SK-N-SH (cell line): Measurements from ENCODE around the gene GRIN1.

Experiments used
- CTCF ChIP-seq: fragments of 200-600 bp; sonication (generic); IDR thresholded peaks from 2 replicates; pipeline ENCODE4 v1.6.1; 2017; ENCODE audit warnings: antibody characterized with exemption, mild to moderate bottlenecking, moderate library complexity
- EZH2phosphoT487 ChIP-seq: fragments of 200-600 bp; sonication (generic); IDR thresholded peaks from 2 replicates; pipeline ENCODE4 v1.6.1; 2017; ENCODE audit warnings: low read depth, mixed run types, mild to moderate bottlenecking, antibody characterized with exemption, moderate library complexity, borderline replicate concordance
- GATA2 ChIP-seq: sonication (generic); formaldehyde crosslinking; IDR thresholded peaks from 2 replicates; pipeline ENCODE4 v1.5.0; 2020; ENCODE audit warnings: mild to moderate bottlenecking, missing genetic modification reagents
- MEF2A ChIP-seq: IDR thresholded peaks from 2 replicates; pipeline ENCODE4 v1.4.0; 2012; ENCODE audit warnings: low read depth, borderline replicate concordance
- NRF1 ChIP-seq: IDR thresholded peaks from 2 replicates; pipeline ENCODE4 v1.6.1; 2012; ENCODE audit warnings: low read depth, mild to moderate bottlenecking, low read length
- POLR2AphosphoS5 ChIP-seq: IDR thresholded peaks from 2 replicates; pipeline ENCODE4 v1.6.1; 2012; ENCODE audit warnings: low read depth, low read length
- RCOR1 ChIP-seq: fragments of 150-350 bp; IDR thresholded peaks from 2 replicates; pipeline ENCODE4 v1.6.1; 2017; ENCODE audit warnings: antibody characterized with exemption, low read length
- SMC3 ChIP-seq: IDR thresholded peaks from 2 replicates; pipeline ENCODE4 v1.6.1; 2012; ENCODE audit warnings: low read depth, low read length, improper control_type of control experiment
- TAF1 ChIP-seq: IDR thresholded peaks from 2 replicates; pipeline ENCODE4 v1.6.1; 2012; ENCODE audit warnings: low read depth, mild to moderate bottlenecking, low read length, moderate library complexity, borderline replicate concordance
- TCF12 ChIP-seq: IDR thresholded peaks from 2 replicates; pipeline ENCODE4 v1.4.0; 2012
- USF1 ChIP-seq: IDR thresholded peaks from 2 replicates; pipeline ENCODE4 v1.4.0; 2012; ENCODE audit warnings: low read depth, borderline replicate concordance

GRCh38 chr9:137171149-137171900, 32.4 kb downstream of the GRIN1 start:
- no peak for TF ChIP-seq CTCF
- no peak for TF ChIP-seq RCOR1
- no peak for TF ChIP-seq SMC3
- TF ChIP-seq USF1 = no peak
- TF ChIP-seq NRF1 = no peak
- TF ChIP-seq TCF12 = no peak
- no peak for TF ChIP-seq EZH2phosphoT487
- no peak for TF ChIP-seq MEF2A
- TF ChIP-seq POLR2AphosphoS5 = no peak
- TF ChIP-seq TAF1 = no peak
- TF ChIP-seq GATA2 (CRISPR knock-in tag) = no peak
